GM19240 (cell line): ENCODE data around the gene TMEM44.
"Not testable (repeated sequence)": the region's sequence is repeated elsewhere in the genome, so short reads cannot be mapped to it uniquely, and the experiment has no call there.

Experiments
- DNase-seq: peaks from one replicate; pipeline ENCODE4 v3.0.0; 2011; ENCODE audit warnings: low spot score; ENCODE audit not compliant: insufficient read length

The TMEM44 gene

DNA sequence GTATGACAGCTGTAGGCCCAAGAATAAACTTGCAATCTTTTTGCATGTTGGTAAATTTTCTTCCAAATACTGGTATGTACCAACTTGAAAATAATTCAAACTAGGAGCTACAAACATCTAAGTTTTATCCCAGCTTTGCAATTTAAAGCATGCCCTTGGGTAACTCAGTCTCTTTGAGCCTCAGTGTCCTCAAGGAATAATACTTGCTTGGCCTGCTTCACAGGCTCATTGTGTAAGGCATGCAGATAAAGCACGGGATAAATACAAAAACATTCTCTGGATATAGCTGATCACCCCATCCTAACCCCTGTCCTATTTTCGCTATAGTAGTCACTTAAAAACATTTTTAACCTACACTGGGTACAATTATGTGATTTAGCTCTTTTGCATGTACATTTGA, 9.6 kb upstream of the TMEM44 start:
- DNase-seq, result no peak

DNA sequence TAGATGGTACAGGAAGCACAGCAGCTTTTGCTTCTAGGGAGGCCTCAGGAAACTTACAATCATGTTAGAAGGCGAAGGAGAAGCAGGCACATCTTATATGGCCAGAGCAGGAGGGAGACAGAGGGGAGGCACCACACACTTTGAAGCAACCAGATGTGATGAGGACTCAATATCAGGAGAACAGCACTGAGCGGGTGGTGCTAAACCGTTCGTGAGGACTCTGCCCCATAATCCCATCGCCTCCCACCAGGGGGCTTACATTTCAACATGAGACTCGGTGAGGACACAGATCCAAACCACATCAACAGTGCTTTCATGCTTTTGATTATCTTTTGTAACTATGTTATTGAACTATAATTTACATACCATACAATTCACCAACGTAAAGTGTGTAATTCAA, 7.6 kb upstream of the TMEM44 start:
- DNase-seq, result no peak

DNA sequence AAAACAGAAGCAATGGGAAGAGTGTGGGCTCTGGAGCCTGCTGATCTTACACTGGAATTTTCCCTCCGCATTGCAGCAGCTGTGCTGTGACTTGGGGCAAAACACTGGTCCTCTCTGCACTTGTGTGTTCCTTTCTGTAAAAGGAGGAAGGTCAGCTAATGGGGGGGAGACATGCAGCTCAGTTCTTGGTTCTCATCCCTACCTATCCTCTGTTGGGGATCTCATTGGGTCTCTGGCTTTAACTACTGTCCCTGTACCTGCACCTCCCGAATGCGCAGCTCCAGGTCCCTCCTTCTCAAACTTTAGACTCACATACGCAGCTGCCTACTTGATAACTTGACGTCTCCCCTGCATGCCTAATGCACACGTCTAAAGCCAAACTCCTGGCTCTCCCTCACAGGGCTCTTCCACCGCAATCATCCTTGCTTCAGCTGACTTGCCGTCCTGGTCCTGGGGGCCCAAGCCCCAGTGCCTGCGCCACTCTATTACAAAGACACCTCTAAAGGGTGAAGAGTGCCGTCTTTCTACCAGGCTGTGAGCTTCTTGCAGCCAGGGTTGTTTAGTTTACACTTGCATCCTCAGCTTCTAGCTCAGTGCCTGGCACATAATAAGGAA, 5.9 kb upstream of the TMEM44 start:
- DNase-seq, result no peak

DNA sequence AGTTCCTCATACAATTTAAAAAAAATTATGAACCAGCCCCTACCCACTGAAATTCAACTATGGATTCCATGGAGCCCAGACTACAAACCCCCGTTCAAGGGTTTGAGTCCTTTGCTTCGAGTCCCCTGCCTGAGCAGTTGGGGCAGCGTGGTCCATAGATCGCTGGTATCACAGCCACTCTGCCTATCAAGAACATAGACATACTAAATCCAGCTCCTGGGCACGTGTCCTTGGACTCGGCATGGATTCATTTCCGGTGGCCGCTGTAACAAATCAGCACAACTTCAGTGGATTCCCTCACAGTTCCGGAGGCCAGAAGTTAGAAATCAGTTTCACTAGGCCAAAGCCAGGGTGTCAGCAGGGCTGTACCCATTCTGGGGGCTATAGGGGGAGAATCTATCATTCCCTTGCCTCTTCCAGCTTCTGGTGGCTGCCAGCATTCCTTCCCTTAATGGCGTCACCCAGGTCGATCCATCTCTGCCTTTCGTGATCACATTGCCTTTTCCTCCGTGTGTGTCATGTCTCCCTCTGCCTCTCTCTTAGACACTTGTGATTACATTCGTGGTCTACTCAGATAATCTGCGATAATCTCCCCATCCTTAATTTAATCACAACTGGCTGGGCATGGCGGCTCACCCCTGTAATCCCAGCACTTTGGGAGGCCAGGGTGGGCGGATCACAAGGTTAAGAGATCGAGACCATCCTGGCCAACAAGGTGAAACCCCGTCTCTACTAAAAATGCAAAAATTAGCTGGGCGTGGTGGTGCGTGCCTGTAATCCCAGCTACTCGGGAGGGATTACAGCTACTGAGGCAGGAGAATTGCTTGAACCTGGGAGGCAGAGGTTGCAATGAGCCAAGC, 4.6 kb upstream of the TMEM44 start:
- DNase-seq, result no peak

DNA sequence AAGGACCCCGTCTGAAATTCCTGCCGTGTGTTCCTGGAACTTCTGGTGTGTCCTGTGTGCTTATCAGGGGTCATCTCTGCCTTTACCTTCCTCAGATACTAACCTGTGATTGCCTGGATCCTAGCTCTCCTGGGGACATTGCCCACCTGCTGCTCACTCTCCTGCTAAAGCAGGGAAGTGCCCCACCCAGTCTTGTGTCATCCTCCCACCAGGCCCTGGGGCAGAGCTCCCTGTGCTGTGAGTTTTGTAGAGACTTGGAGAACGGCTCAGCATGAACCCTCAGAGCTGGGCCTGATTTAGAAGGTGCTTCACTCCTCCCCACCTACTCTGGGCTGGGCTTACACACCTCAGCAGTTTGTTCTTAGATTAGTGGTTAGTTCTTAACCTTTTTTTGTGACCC, 3.8 kb upstream of the TMEM44 start:
- DNase-seq, result no peak

DNA sequence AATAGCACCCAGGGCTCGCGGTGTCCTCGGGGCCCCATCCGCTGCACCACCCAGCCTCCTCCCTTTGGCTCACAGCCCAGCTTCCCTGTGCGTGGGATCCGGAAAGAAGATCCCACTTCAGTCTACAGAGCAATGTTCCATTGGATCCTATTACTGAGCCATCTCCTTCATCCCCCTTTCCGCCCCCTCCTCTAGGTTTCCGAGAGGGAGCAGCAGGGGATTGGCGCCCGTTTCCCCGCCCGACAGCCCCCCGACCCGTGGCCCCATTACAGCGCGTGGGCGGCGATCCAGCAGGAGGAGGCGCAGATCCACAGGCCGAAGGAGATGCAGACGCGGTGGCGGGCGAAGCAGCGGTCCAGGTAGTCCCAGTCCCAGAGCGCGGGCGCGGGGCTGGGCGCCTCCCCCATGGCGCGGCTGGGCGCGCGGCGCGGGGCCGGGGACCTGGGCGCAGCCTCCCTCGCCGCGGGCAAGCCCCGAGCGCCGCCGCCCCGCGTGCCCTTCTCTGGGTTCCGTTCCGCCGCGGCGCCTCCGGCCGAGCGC, 340 bp downstream of the TMEM44 start:
- no peak for DNase-seq

DNA sequence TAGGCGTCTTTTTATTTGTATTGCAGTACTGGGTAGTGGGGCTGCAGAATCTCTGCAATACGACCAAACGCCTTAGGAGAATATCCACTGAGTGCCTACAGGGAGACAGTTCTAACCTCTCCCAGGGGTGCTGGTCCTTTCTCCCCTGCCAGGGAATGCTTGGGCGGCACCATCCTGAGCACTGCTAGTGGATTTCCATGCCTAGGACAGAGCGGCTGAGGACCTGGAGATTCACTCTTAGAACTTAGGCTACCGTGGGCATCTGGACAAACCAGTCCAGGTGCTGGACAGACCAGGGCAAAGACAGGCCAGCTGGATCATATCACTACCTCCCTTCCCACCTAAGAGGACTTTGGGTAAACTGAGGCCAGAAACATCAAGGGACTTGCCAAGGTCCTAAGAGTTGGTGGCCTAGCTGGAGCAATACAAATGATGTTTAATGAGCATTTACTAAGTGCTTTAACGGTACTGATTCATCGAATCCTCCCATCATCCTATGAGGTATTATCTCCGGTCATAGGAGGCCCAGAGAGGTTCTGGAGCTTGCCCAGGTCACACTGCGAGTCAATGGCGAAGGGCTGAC, 902 bp downstream of the TMEM44 start:
- no peak for DNase-seq

DNA sequence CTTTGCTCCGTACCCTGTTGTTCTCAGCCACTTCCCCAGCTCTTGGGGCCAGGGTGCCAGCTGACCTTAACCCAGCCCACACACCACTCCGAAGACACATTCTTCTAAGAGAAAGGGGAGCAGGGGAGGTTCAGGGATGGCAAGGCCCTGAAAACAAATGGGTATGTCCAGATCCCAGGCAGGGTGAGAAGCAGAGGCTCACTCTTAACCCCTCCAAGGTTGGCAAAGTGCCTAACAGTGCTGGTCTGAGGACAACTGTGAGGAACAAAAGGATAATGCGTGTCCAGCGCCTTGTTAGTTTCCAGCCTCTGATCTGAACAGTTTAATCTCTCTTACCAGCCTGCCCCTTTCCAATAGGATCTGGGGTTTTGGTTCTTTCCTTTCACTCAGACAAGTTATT, 1.5 kb downstream of the TMEM44 start:
- DNase-seq, result no peak

DNA sequence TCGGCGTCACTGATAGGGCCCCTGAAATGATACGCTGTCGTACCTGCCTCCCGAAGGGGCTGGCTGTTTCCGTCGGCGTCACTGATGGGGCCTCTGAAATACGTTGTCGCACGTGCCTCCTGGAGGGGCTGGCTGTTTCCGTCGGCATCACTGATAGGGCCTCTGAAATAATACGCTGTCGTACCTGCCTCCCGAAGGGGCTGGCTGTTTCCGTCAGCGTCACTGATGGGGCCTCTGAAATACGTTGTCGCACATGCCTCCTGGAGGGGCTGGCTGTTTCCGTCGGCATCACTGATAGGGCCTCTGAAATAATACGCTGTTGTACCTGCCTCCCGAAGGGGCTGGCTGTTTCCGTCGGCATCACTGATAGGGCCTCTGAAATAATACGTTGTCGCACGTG, 2.5 kb downstream of the TMEM44 start:
- DNase-seq, result not testable (repeated sequence)

DNA sequence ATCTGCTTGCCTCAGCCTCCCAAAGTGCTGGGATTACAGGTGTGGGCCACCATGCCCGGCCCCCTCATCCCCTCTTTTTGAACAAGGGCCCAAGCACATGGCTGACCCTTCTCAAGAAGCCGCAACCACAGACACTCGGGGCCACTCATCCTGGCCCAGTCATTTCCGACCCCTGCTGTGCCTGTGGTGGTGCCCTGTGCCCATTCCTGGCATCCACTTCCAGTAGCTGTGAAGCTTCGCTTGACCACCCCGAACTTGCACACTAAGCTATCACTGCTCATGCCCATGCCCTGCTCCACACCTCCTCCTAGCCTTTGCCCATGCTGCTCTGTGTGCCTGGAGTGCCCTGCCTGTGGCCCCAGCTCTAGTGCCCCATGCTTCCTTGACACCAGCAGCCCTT, 8.3 kb downstream of the TMEM44 start:
- no peak for DNase-seq

DNA sequence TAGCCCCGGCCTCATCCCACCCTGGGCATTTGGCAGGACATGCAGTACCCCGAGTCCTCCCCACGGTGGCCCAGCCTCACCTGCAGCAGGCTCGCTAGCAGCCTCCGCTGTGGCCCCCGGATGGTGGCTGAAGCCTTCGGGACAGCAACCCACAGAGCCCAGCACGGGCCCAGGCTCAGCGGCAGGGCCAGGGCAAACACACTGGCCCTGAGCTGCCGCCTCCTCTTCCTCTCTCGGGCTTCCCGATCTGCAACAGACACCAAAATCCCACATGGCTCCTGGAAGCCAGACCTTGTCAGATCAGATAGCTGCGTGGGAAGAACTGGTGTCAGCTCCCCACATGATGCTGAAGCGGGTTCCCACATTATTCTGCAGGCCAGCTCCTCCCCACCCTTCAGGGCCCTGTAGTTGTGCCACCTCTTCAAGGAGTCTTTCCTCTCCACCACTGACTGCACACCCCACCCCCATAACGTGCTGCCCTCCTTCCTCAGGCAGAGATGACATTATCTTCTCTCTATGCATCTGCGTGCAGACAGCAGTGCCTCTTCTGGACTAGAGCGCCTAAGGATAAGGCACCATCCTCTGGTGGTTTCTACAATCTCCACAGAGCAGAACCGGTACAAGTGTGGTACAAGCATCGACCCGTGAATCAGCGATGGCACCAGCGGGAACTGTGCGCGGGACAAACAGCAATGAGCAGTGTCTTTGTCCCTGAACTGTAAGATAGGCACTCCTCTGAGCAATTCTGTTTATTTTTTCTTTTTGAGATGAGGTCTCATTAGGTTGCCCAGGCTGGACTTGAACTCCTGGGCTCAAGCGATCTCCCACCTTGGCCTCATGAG, 9.5 kb downstream of the TMEM44 start:
- DNase-seq, result no peak

DNA sequence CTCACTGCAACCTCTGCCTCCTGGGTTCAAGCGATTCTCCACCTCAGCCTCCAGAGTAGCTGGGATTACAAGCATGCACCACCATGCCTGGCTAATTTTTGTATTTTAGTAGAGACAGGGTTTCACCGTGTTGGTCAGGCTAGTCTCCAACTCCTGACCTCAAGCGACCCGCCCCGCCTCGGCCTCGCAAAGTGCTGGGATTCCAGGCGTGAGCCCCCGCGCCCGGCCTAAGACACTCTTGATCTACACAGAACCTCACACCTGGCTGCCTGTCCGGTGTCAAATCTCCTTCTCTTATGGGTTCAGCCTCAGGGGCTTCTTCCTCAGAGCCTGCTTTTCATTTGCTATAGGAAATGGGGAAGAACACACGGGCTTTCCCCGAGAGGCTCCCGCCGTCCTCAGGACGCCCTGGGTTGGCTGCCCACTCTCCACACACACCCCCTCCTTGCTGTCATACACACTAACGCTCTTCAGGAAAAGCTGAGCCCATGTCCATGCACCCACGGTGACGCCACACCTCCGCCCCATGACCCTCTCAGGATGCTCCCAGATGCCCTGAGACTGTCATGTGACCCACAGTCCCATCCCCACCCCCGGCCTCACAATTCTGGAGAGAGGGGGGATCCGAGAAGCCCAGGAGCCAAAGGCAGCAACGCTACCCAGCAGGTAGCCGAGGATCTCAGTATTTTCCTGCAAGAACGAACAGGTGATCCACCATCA, 10.4 kb downstream of the TMEM44 start:
- DNase-seq, result no peak

DNA sequence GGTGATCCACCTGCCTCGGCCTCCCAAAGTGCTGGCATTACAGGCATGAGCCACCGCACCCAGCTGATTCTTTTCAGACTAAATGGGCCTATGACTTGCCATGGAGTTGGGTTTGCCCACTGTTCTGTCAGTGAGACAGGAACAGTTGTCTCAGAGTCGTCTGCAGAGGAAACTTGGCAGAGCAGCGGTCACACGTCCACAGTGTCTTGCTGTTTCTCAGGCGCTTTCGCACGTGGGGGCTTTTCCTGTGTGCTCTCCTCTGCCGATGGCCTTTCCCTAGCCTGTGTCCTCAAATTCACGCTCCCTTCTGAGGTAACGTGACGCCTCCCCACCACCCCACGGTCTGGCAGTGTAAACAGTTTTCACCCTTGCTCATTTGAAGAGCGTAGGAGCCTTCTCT, 11.3 kb downstream of the TMEM44 start:
- no peak for DNase-seq

DNA sequence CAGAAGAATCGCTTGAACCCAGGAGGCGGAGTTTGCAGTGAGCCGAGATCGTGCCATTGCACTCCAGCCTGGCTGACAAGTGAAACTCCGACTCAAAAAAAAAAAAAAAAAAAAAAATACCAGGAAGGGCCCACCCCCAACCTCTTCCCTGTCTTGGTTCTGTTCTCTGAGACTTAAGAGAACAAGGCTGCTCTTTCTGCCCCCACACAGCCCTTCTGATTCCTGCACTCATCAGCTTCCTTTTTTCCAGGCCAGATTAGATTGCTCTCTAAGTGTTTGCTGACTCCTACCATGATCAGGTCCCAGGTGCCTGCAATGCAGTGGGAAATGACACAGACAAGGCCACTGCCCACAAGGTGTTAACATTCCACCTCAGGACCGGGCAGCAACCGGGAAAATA, 13.0 kb downstream of the TMEM44 start:
- no peak for DNase-seq

DNA sequence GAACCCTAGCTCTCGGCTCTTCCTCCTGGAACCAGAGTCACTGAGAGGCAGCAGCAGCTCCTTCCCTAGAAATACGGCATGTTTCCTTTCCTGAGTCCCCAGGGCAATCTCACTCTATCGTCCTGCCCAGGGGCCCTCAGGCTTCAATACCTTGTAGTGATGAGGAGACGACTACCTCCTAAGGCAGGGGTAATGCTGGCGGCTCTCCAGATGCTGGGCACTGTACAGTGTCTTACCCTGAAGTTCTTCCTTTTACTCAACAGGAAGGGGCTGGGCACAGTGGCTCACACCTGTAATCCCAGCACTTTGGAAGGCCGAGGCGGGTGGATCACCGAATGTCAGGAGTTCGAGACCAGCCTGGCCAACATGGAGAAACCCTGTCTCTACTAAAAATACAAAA, 13.5 kb downstream of the TMEM44 start:
- no peak for DNase-seq

DNA sequence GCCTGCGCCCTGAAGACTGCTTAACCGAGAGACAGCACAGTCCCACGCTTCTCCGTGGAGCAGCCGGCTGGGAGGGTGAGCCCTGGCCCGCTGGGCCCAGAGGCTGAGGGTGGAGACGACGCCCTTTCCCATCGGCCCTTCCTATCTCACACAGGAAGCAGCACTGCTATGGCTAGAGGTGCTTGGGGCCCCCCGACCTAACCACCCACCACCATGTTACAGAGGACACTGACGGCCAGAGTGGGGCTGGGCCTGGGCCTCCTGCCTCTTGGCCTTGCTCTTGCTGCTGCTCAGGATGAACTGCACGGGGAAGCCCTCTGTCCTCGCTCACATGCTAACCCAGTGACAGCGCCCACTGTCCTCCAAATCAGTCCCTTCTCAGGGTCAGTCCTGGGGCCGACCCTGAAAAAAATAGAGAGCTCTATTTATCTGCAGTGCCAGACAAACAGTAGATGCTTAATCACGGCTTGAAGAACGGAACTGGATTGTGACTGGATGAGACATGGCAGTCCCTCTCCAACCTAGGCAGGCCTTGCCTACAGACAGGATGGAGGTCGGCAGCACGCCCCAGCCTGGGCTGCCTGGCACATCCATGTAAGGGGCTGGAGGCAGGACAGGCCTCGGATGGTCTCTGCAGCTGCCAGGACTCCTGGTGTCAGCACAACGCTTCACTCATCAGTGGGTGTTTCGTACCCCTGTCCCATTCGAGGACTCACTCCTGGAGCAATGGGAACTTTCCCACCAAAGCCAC, 14.2 kb downstream of the TMEM44 start:
- no peak for DNase-seq

DNA sequence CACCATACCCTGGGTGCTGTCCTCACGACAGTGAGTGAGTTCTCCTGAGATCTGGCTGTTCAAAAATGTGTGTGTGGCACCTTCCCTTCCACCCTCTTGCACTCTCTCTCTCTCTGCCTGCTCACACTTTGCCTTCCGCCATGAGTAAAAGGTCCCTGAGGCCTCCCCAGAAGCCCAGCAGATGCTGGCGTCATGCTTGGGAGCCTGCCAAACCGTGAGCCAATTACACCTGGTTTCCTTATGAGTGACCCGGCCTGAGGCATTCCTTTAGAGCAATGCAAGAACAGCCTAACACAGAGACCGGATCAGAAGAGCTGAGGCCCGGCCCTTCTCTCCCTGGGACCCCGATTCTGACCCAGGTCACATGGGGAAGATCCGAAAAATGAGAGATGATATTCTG, 15.4 kb downstream of the TMEM44 start:
- DNase-seq, result no peak

DNA sequence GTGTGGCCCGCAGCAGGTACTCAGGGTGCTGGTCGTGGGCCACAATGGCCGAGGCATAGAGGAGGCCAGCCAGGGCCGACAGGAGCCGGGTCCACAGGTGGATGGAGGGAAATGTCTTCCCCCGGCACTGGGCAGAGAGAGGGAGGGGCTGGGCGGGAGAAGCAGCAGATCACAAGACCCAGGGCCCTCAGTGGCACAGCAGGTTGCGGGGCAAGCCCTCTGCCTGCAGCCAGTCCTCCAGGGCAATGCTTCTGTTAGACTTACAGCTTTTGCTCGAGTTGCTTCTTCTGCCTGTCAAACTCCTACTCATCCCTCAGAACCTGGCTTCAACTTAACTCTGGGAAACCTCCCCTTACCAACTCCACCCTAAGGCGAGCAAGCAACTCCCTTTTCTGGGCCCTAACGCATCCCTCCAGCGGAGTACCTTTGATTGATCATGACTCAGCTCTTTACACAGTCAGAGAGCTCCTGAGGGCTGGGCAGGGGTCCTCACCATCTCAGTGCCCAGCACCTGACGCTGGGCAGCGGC, 16.0 kb downstream of the TMEM44 start:
- DNase-seq, result no peak

DNA sequence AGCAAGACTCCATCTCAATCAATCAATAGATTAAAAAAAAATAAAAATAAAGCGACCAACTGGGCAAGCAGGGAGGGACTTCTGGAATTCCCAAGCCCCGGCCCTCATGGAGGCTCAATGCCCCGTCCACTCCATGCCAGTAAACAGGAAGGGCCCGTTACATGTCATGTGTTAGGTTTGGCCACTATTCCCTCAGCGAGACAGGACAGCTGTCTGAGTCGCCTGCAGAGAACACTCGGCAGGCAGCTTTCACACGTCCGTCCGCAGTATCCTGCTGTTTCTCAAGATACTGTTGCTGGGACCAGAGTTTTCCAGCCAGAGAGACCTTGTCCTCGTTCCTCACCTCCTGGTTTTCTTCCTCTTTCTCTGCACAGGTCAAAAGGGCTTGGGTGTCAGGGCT, 18.0 kb downstream of the TMEM44 start:
- DNase-seq, result no peak

DNA sequence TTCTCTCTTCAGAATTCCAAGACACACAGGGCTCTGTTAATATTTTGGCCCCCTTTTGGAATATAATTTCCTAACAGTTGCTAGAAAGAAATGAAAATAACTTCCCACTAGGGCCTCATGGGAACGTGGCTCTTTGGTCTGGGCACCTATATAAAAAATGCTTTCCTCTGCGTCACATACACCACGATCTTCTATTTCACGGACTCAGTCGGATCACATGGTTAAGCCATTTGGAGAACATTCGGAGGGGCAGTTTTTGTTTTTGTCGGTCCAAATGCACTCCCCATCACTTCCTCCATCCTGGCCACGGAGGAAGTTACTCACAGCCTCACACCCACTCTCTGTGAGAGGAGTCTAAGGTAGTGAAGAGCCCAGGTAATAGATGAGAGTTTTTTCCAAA, 21.0 kb downstream of the TMEM44 start:
- no peak for DNase-seq
